NCI-H345 treated with DMSO at 0.1 percent for 48 hours (cell line): ENCODE results near the gene ACTG1.

Experiments
- DNase-seq: peaks from one replicate; lab custom pipeline; 2025; ENCODE audit not compliant: unreplicated experiment; lab: John Stamatoyannopoulos, UW

ACTG1 gene

DNA sequence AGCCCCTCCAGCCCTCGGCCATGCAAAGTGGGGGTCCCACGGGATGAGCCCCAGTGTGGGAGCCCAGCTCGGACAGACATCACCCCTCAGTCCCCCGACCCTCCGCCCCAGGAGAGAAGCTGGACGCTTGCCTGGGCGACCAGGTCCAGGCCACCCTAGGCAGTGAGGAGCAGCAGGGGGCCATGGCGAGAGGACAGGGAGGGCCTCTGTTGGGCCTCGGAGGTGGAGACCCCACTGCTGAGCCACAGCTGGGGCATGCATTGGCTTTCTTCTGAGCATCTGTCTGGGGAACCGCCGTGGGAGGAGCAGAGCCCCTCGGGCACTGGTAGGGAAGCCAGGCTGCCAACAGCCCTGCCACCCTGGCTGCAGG is 13.0 kb downstream of the ACTG1 start:
- no peak for DNase-seq

DNA sequence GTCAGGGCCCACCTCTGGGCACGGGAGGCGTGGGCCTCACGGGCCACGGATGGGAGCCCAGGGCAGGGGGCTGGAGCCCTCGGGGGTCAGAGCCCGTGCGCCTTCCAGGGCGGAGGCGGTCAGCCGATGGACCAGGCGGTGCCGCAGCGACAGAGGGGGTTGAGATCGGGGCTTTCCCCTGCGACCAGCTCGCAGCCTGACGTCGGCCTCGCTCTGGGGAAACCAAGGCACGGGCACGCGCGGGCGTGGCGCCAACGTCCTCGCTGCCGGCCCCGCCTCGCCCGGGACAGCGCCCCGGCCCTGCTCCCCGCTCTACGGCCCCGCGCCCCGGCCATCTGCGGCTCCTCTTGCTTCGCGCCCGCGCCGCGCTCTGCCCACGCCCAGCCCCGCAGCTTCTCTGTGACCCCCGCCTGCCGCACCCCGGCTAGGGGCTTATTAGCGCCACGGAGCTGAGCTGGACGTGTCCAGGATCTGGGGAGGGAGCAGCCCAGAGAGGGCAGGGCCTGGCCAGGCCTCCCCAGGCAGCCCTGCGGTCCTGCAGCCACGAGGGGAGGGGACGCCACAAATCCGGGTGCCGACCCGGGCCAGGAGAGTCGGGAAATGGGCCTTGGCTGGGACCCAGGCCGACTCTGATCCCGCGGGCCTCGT is 13.5 kb downstream of the ACTG1 start:
- DNase-seq: no peak

DNA sequence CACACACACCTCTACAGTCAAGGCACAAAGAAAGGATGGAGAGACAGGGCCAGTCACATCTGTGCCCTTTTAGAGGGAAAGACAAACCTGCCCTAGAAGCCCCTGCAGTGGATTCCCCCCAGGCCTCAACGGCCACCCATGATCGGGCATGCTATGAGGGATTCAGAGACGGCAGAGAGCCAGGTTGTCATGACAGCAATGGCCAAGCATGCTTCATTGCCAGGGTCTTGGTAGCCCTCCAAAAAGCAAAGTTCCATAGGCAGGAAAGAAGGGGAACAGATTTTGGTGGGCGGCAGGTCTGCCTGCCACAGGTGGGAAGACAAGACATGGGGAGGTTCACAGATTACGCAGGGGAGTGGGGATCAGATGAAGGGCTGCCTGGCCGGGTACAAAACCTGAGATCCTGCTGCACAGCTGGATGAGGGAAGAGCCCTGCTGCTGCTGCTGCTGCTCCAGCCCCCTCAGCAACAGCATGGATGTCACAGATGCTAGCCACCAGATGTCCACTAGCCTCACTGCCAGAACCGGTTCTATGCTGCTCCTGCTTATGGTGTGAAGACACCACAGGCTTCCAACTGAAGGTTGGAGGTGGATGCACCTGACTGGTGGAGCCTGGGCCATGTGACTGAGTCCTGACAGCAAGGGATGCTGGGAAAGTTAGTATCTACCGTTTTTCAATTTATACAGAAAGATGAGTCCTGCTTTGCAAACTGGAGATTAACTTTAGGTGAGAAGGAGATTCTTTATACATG is 17.8 kb downstream of the ACTG1 start:
- no peak for DNase-seq

DNA sequence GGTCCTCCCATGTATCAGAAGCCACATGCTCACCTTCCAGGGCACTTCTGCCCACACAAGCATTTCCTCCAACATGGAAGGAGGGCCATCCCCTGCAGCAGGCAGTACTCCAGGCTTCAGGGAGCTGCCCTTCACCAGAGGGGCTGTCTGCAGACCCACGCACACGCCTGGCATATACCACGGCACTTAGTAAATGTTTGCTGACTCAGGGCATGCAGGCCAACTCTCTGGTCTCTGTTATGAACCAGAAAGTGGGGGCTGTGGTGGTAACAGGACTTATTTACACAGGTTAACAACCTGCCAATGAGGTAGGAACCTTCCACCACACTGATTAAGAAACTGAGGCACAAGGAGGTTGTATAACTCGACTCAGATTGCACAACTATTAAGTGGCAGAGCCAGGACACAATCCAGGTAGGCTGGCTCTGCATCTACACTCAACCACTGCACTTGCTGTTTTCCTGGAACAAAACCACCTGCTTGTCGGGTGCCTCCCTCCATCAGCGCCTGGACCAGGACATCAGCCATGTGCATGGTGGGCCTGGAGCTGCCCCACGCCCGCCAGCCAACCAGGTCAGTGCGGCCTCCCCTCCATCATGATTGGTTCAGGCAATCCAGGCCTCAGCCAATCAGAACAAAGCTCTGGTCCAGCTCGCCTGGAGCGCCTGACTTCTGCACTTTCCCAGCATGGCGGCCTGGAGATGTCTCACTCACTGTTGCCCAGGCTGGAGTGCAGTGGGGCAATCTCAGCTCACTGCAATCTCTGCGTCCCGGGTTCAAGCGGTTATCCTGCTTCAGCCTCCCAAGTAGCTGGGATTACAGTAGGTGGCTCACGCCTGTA is 19.2 kb downstream of the ACTG1 start:
- DNase-seq: no peak

DNA sequence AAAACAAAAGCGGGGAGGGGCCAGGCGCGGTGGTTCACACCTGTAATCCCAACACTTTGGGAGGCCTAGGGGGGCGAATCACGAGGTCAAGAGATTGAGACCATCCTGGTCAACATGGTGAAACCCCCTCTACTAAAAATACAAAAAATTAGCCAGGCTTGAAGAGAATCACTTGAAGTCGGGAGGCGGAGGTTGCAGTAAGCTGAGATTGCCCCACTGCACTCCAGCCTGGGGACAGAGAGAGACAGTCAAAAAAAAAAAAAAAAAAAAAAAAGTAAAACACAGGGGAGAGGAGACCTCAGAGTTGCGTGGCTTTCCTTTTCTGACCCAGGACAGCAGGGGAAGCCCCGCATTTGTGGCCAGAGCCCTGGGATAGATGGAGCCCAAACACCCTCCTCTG is 19.9 kb downstream of the ACTG1 start:
- no peak for DNase-seq

DNA sequence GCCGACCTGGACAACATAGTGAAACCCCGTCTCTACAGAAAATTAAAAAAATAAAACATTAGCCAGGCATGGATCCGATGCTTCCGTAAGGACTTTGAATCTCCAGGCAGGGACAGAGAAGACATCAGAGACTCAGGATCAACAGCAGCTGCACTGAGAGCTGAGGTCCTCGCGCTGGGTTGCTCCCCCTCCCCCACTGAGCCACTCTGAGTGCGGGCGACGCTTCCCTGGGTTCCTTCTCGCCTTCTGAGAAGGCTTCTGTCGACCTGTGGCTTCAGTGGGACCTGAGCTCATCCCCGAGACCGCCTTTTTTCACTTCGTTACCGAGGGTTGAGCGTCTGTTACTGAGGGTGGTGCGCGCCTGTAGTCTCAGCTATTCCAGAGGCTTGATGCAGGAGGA is 20.4 kb downstream of the ACTG1 start:
- DNase-seq: no peak

DNA sequence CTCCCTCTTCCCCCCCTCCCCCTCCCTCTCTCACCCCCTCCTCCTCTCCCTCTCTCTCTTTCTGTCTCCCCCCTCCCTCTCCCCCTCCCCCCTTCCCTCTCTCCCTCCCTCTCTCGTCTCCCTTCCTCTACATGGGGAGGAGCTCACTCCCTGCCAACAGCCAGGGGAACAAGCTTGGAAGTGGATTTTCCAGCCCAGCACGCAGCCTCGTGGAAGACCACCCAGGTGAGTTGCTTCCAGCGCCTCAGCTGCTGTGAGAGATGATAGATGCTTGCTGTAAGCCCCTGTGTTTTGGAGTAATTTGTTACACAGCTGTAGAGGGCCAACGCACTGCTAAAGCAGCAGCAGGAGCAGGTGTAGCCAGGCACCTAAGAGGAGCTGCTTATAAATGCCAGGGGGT is 20.8 kb downstream of the ACTG1 start:
- no peak for DNase-seq

DNA sequence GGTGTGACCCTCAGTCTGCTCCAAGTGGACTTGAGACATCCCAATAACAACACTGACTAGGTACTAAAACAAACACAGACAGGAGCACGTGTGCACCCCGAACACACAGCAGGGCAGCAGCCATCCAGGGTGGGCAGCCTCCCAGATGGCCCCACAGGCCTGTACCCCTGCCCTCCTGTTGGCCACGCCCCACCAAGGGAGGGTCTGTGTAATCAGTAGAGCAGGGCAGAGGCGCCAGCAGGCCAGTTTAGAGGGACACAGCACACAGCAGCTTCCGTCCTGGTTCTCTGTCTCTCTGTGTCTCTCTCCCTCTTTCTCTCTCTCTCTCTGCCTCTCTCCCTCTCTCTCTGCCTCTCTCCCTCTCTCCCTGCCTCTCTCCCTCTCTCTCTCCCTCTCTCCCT is 21.4 kb downstream of the ACTG1 start:
- DNase-seq: no peak

DNA sequence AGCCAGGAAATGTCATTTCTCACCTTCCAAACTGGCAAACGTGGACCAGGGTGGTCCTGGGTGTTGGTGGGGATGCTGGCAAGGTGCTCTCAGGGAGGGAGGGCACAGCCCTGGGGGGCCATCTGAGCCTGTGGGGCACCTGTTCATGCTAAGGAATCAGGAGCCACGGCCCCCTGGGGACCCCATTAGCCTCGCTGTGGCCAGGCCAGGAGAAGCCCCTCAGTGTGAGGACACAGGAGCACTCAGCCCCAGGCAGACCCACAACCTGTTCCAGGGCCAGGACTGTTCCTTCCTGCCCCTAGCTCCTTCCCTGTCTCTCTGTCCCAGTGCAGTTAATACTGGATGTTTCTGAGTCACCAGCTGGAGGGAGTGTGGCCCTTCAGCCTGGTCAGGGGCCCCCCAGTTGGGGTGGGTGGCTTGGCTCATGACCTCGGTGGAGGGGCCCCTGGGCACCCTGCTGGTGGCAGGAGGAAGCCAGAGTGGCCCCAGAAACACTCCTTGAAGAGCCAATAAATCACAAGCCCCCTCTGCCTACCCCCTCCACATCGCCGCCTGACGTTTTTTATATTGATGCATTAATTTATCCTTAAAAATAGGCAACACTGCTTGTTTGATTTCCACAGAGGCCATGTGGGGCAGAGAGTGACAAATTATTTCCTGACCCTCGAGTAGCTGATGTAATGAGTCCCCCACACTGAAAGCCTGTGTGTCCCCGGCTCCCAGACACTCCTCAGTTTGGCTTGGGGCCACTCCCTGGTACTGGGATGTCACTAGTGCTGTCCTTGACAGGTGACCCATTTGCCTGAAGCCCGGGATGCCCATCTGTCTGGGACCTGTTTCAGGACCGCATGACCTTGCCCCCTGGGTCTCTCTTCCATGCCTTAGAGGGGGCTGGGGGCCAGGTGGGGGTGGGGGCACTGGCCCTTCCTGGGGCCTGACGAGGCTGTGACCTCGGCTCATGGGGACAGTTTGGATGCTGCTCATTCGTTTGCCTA is 22.3 kb downstream of the ACTG1 start:
- DNase-seq: no peak

DNA sequence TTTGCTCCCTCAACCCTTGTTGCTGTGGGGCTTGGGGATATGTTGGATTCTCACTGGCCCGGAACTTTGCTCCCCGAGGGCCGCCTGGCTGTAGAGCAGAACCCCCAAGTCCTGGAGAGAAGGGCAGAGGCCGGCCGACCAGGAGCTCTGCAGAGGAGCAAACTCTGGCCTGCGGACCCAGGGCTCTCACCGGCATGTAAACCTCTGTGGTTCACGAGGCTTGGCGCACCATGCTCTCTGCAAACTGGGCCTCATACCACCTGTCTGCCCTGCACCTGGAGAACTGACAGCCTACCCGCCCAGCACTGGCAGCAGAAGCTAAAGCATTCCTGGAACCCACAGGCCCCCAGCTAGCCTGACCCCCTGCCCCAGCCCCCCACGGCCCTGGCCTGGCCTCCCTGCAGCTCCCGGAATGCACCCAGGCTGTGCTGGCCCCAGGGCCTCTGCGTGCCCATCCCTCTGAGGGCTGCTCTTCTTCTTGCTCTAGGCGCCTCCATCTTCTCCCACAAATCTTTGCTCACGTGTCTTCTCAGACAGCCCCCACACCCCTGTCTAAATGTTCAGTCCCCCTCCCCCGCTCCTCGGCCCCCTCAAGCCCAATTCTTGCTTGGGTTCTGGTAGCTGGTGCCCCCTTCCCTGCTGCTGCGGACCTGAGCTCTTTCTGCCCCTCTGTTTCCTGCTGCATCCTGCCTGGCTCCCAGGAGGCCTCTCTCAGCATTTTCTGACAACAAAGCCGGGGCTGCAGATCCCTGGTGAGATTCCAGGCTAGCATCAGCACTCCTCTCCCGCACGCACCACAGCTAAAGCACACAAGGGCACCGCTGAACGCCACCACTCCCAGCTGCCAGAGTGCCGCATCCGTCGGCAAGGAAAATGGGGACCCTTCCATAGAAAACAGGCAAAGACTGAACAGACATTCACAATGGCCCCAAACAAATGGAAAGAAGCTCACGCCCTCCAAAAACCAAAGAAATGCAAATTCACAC is 23.3 kb downstream of the ACTG1 start:
- DNase-seq: peak; percentile 90

DNA sequence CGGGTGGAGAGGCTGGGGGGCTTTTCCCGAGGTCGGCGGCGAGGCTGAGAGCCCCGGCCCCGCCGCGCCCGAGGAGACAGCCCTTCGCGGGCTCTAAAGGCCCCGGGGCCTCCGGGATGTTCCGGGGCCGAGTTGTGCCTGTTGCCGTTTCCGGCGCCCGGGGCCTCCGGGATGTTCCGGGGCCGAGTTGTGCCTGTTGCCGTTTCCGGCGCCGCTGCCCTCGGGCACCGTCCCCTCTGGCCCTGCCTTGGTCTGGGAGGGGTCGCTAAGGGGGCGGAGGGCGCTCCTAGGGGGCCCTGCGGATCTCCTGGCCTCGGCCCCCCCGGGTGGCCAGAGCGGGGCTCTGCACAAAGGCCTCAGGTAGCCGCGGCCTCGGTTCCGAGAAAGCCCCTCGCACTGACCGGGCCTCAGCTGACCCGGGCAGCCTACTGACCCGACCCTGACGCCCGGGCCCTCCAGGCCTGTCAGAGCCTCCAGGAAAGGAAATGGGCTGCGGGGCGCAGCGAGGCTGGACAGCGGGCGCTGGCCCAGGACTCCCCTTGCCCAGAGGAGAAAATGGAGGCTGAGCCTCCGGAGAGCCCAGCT is 24.2 kb downstream of the ACTG1 start:
- DNase-seq: no peak

DNA sequence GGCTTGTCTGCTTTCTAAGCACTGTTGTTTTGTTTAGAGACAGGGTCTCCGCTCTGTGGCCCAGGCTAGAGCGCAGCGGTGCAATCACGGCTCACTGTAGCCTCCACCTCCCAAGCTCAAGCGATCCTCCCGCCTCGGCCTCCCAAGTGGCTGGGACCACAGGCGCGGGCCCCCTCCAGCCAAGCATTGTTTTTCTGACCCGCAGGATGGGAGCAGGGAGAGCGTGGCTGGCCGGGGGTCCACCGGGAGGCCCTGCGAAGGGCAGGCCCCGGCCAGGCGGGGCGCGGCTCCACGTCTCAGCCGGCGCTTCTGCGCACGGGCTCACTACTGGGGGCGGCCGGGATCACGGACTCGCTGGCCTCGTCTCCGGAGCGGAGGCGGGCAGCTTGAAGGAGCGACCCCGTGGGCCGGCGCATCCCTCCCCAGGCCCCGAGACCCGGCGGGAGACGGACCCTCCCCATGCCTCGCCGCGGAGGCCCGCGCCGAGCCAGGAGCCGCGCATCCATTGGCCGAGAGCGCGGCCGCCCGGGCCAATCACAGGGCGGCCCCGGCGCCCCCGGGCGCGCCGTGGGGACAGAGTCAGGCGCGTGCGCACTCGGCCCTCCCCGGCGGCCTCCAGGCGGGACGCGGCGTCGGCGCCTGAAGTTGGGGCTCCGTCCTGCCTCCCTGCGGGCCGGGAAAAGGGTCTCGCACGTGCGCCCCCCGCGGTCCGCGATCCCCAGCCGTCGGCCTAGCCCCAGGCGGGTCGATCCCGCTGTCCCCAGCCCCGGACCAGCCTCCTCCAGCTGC is 24.9 kb downstream of the ACTG1 start:
- DNase-seq: peak; percentile 84

DNA sequence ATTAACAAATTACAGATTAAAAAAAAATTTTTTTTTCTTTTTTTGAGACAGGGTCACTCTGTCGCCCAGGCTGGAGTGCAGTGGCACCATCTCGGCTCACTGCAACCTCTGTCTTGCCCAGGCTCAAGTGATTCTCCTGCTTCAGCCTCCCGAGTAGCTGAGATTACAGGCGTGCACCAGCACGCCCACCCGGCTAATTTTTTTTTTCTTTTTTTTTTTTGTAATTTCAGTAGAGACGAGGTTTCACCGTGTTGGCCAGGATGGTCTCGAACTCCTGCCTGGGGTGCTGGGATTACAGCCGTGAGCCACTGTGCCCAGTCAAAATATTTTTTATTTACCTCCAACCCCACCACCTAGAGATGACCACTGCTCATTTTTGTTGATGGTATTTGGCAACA is 25.5 kb downstream of the ACTG1 start:
- DNase-seq: no peak

DNA sequence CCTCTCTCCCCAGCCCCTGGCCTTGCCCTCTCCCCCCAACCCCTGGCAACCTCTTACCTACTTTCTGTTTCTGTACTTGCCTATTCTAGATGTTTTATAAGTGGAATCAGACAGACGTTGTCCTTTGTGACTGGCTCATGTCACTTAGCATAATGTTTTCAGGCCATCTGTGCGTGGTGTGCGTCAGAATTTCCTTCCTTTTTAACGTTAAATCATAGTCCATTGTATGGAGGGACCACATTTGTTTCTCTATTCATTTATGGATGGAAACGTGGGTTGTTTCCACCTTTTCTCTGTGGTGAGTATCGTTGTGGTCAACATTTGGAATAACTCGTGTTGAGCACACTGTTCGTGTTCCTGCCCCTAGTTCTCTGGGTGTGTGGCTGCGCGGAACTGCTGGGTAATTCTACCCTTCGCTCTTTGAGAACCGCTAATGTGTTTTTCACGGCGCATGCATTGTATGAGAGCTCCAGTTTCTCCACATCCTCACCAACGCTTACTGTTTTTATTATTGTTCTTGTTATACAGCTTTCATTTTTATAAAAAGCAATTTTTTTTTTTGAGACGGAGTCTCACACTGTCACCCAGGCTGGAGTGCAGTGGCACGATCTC is 26.3 kb downstream of the ACTG1 start:
- no peak for DNase-seq

DNA sequence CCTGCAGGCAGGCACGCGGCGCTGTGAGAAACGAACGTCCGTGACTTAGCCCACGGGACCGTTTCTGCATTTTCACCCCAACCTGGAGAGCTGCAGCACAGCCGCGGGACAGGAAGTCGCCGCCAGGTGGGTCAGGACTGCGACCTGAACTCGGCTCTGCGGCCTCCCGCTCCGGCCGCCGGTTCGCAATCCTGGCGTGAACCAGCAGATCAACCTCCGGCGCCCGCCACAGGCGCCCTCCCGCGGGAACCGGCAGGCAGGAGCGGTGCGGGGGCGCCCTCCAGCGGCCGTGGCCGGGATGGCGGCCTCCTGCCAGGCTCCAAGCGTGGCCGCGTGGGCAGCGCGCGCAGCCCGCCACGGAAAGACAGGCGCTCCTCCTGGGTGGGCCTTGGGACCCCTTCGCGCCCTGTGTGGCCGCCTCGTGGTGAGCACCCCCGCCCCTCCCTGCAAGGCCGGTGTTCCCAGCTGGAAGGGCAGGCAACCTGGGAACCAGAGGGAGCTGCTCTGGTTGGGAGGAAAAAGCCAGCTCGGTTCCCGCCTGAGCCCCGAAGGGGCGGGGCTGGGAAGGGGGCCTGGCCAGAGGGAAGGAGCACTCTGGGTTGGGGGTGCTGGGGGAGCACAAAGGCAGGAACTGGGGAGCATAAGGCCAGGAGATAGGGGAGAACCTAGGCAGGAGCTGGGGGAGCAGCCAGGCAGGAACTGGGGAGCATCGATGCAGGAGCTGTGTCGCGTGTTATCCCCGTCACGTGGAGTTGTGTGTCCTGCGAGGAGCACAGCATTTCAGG is 28.2 kb downstream of the ACTG1 start:
- peak; percentile 89 for DNase-seq

DNA sequence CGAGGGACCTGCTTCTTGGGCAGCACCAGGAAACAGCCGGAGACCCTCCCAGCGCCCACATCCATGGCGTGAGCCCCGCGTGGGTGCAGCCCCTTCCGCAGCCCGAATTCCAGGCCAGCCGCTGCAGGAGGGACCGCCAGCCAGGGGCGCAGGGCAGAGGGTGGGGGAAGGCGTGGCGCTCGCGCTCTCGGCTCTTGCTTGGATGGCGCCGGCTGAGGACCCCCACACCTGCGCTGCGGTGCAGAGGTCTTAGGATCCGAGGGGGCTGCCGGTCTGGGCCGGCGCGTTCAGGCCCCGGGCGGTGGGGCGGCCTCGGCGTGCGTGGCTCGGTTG is 28.8 kb downstream of the ACTG1 start:
- DNase-seq: no peak

DNA sequence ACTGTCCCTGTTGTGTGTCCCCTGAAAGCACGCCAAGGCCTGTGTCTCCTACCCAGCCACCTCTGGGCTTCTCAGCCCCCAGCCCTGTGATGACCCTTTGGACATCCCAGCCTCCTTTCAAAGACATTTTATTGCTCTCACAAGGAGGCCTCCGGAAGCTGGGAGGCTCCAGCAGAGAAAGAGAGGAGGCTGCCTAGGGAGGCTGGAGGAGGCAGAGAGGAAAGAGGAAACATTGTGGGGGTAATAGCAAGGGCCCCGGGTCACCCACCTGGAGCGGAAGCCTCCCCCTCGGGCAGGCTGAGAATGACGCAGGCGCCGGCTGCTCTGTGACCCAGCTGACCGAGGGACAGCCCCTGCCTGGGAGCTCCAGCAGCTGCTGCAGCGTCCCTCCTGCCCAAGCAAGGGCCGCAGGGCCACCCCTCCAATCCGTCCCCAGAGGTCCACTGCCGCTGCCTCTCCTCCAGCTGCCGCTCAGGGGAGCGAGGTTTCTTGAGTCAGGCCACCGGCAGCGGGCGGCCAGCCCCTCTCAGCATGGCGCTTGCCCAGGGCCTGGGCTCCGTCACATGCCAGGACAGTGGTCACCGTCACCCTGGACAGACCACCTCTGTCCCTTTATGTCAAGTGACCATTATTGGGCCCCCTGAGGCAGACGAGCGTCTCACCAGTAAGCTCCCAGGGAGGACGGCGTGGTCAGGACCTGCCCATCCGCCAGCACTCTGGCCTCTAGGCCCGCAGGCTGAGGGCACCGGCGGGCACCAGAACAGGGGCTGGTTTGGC is 29.3 kb downstream of the ACTG1 start:
- DNase-seq: no peak
